Smooth muscle cell (in vitro differentiated cells): Measurements from ENCODE around the gene ATF7IP2. TPM values are rescaled to one million over a fixed set of nuclear protein-coding genes. Genes with fewer than 3 reads are reported as not detected.

Experiments
- DNase-seq: peaks from one replicate; lab custom pipeline; 2025; ENCODE audit not compliant: unreplicated experiment; lab: John Stamatoyannopoulos, UW
- H2AFZ ChIP-seq: fragments of 200-600 bp; sonication (generic); 2 replicates; pipeline ENCODE4 v1.6.0; 2016; ENCODE audit warnings: antibody characterized with exemption, low read depth, mild to moderate bottlenecking
- H3F3A ChIP-seq: fragments of 200-600 bp; sonication (generic); 2 replicates; pipeline ENCODE4 v1.6.0; 2017; ENCODE audit warnings: antibody characterized with exemption, low read depth
- H3K27ac ChIP-seq: fragments of 200-600 bp; sonication (generic); 2 replicates; pipeline ENCODE4 v1.5.1; 2016; ENCODE audit warnings: low read depth, mild to moderate bottlenecking
- H3K27me3 ChIP-seq: fragments of 200-600 bp; sonication (generic); 2 replicates; pipeline ENCODE4 v1.6.1; 2016; ENCODE audit warnings: low read depth, mild to moderate bottlenecking
- H3K36me3 ChIP-seq: fragments of 200-600 bp; sonication (generic); 2 replicates; pipeline ENCODE4 v1.5.1; 2016; ENCODE audit warnings: low read depth
- H3K4me1 ChIP-seq: fragments of 200-600 bp; sonication (generic); 2 replicates; pipeline ENCODE4 v1.5.1; 2016; ENCODE audit warnings: low read depth
- H3K4me2 ChIP-seq: fragments of 200-600 bp; sonication (generic); 2 replicates; pipeline ENCODE4 v1.6.0; 2016; ENCODE audit warnings: mild to moderate bottlenecking
- H3K4me3 ChIP-seq: fragments of 200-600 bp; sonication (generic); 2 replicates; pipeline ENCODE4 v1.5.1; 2016; ENCODE audit warnings: mild to moderate bottlenecking
- H3K79me2 ChIP-seq: fragments of 200-600 bp; sonication (generic); 2 replicates; pipeline ENCODE4 v1.6.0; 2016; ENCODE audit warnings: low read depth, mild to moderate bottlenecking
- H3K9ac ChIP-seq: fragments of 200-600 bp; sonication (generic); 2 replicates; pipeline ENCODE4 v1.6.0; 2016; ENCODE audit warnings: low read depth
- H3K9me3 ChIP-seq: fragments of 200-600 bp; sonication (generic); replicated peaks from 2 replicates; pipeline ENCODE4 v1.5.1; 2016; ENCODE audit warnings: low read depth
- H4K20me1 ChIP-seq: fragments of 200-600 bp; sonication (generic); 2 replicates; pipeline ENCODE4 v1.6.0; 2016; ENCODE audit warnings: low read depth
- CTCF ChIP-seq: fragments of 200-600 bp; sonication (generic); IDR thresholded peaks from 2 replicates; pipeline ENCODE4 v1.5.1; 2017; ENCODE audit warnings: borderline replicate concordance, mild to moderate bottlenecking, antibody characterized with exemption; ENCODE audit not compliant: insufficient read depth, poor library complexity, severe bottlenecking
- whole genome bisulfite sequencing: methylation state at CpG from one replicate; pipeline ENCODE4 v1.1.7; 2016; ENCODE audit warnings: low lambda C conversion rate; 5-methylcytosine and 5-hydroxymethylcytosine counted together
- polyA plus RNA-seq: library from polyadenylated mRNA; unstranded; fragments of >200 nt; fragmentation: Nextera tagmentation; extraction: Ambion mirVana; gene quantifications from 2 replicates; pipeline ENCODE4 v1.2.1, GENCODE V29; 2016
- total RNA-seq: library from RNA; depleted of rRNA; stranded (reverse); fragments of >200 nt; gene quantifications from 2 replicates; pipeline ENCODE4 v1.2.3, GENCODE V29; 2014

ATF7IP2 gene
- total and polyA plus RNA-seq, 2 experiments from 2014 or later: 4.3 to 4.7 TPM

GRCh38 chr16:10522966-10523365 is 137.1 kb downstream of the ATF7IP2 start:
- no peaks in the 10 kb centered on the region for H3K36me3 ChIP-seq
- H2AFZ ChIP-seq: no peak overlapping the region
- no peaks in the 10 kb centered on the region for H3K9me3 ChIP-seq
- no peaks in the 10 kb centered on the region for H4K20me1 ChIP-seq
- TF ChIP-seq CTCF: no peak
- H3K4me1 ChIP-seq: no peaks in the 10 kb centered on the region
- no peak overlapping the region for H3K4me2 ChIP-seq
- H3K4me3 ChIP-seq: no peak overlapping the region
- no peak overlapping the region for H3K9ac ChIP-seq
- peaks cover 2% of the 10 kb centered on the region for H3F3A ChIP-seq
- peaks cover 36% of the 10 kb centered on the region for H3K27me3 ChIP-seq
- no peak for DNase-seq
- H3K79me2 ChIP-seq: no peaks in the 10 kb centered on the region
- 89% methylated on average over 2 of the region's 2 CpGs for WGBS
- H3K27ac ChIP-seq: no peak overlapping the region

GRCh38 chr16:10525214-10525825 is 139.5 kb downstream of the ATF7IP2 start:
- Histone ChIP-seq H2AFZ (no peak overlapping the region), H3F3A (peaks cover 2% of the 10 kb centered on the region), H3K27me3 (peaks cover 49% of the 10 kb centered on the region), H3K27ac (no peak overlapping the region), H3K4me3 (no peak overlapping the region), H3K36me3 (no peaks in the 10 kb centered on the region), H4K20me1 (no peaks in the 10 kb centered on the region), H3K9ac (no peak overlapping the region), H3K4me1 (no peaks in the 10 kb centered on the region), H3K9me3 (no peaks in the 10 kb centered on the region), H3K79me2 (no peaks in the 10 kb centered on the region), H3K4me2 (no peak overlapping the region)
- no peak for DNase-seq
- 16% methylated on average over 6 of the region's 6 CpGs for WGBS
- no peak for TF ChIP-seq CTCF

GRCh38 chr16:10526962-10527361 is 141.1 kb downstream of the ATF7IP2 start:
- H3K4me2 ChIP-seq: no peak overlapping the region
- peaks cover 45% of the 10 kb centered on the region for H3K27me3 ChIP-seq
- no peak overlapping the region for H2AFZ ChIP-seq
- no peaks in the 10 kb centered on the region for H4K20me1 ChIP-seq
- no peaks in the 10 kb centered on the region for H3K9me3 ChIP-seq
- H3K4me3 ChIP-seq: no peak overlapping the region
- no peaks in the 10 kb centered on the region for H3K79me2 ChIP-seq
- H3K27ac ChIP-seq: no peak overlapping the region
- no peak for TF ChIP-seq CTCF
- DNase-seq: no peak
- 97% methylated on average over 7 of the region's 7 CpGs for WGBS
- H3K36me3 ChIP-seq: no peaks in the 10 kb centered on the region
- H3F3A ChIP-seq: peaks cover 2% of the 10 kb centered on the region
- no peak overlapping the region for H3K9ac ChIP-seq
- no peaks in the 10 kb centered on the region for H3K4me1 ChIP-seq

- 89% methylated on average over 8 of the region's 8 CpGs for WGBS
- Histone ChIP-seq H3K4me3 (no peak overlapping the region), H3K9ac (no peak overlapping the region), H3K4me2 (no peak overlapping the region), H2AFZ (no peak overlapping the region), H3F3A (peaks cover 2% of the 10 kb centered on the region), H3K36me3 (no peaks in the 10 kb centered on the region), H3K4me1 (no peaks in the 10 kb centered on the region), H3K79me2 (no peaks in the 10 kb centered on the region), H3K27me3 (peaks cover 36% of the 10 kb centered on the region), H3K27ac (no peak overlapping the region), H3K9me3 (no peaks in the 10 kb centered on the region), H4K20me1 (no peaks in the 10 kb centered on the region)
- no peak for TF ChIP-seq CTCF
- no peak for DNase-seq
Observed at GRCh38 chr16:10528635-10529034, 142.8 kb downstream of the ATF7IP2 start.
